H1 (cell line): Measurements from ENCODE around the gene GNG13. TPM values are rescaled to one million over a fixed set of nuclear protein-coding genes. Genes with fewer than 3 reads are reported as not detected.

Experiments used
- CTCF ChIA-PET: fragments of 300-600 bp; sonication (Branson Sonifier 250); formaldehyde crosslinking; loops from one replicate; lab custom pipeline; 2021; ENCODE audit not compliant: partially characterized antibody; lab: Charles Lee
- POLR2A ChIA-PET: fragments of 300-600 bp; sonication (Branson Sonifier 250); formaldehyde crosslinking; loops from one replicate; lab custom pipeline; 2021; ENCODE audit warnings: inconsistent platforms; ENCODE audit not compliant: partially characterized antibody; lab: Charles Lee
- DNase-seq, 2 experiments: peaks; one replicate each; pipeline versions ENCODE4 v3.0.0 to v3.0.0-alpha.2; 2010 to 2022; ENCODE audit warnings: low spot score in 2 of 2, low read depth in 1 of 2, mixed read lengths in 1 of 2
- FAIRE-seq: peaks from 2 replicates; lab custom pipeline; 2011; peaks lifted over from hg19 to GRCh38; lab: Jason Lieb, UNC
- H2AFZ ChIP-seq: 2 replicates; pipeline ENCODE4 v1.8.1; 2012; ENCODE audit warnings: low read length, inconsistent platforms
- H2AK5ac ChIP-seq: 2 replicates; pipeline ENCODE4 v1.6.1; 2013; ENCODE audit warnings: low read depth, low read length
- H2BK120ac ChIP-seq: replicated peaks from 2 replicates; pipeline ENCODE3; 2013; ENCODE audit warnings: low read depth, low read length, inconsistent platforms
- H2BK12ac ChIP-seq: 2 replicates; pipeline ENCODE4 v1.6.1; 2013; ENCODE audit warnings: low read depth, low read length
- H2BK15ac ChIP-seq: 2 replicates; pipeline ENCODE4 v1.6.1; 2013; ENCODE audit warnings: low read length
- H2BK20ac ChIP-seq: 2 replicates; pipeline ENCODE4 v1.6.1; 2013; ENCODE audit warnings: low read length
- H2BK5ac ChIP-seq: 2 replicates; pipeline ENCODE4 v1.6.1; 2013; ENCODE audit warnings: low read depth, low read length
- H3K14ac ChIP-seq: 2 replicates; pipeline ENCODE4 v1.6.1; 2013; ENCODE audit warnings: inconsistent platforms; ENCODE audit not compliant: insufficient read length
- H3K18ac ChIP-seq: 2 replicates; pipeline ENCODE4 v1.6.1; 2013; ENCODE audit warnings: low read length; ENCODE audit errors: extremely low read depth
- H3K23ac ChIP-seq: 2 replicates; pipeline ENCODE4 v1.6.1; 2013; ENCODE audit warnings: inconsistent platforms; ENCODE audit not compliant: insufficient read length
- H3K23me2 ChIP-seq: 2 replicates; pipeline ENCODE4 v1.6.1; 2013; ENCODE audit warnings: low read depth, low read length
- H3K27ac ChIP-seq: 2 replicates; pipeline ENCODE4 v1.6.1; 2011; ENCODE audit warnings: low read depth, low read length, inconsistent platforms
- H3K27me3 ChIP-seq, 4 experiments: replicated peaks in 1 of 4; 1 replicate in 1 of 4; 2 replicates in 3 of 4; pipeline versions ENCODE4 v1.6.1 to v1.8.1; 2011 to 2013; ENCODE audit warnings: low read length in 3 of 4, mild to moderate bottlenecking in 3 of 4, inconsistent platforms in 2 of 4, mixed read lengths in 2 of 4, moderate library complexity in 1 of 4; ENCODE audit not compliant: control insufficient read depth in 3 of 4, insufficient read depth in 3 of 4; ENCODE audit errors: extremely low read depth in 1 of 4
- H3K36me3 ChIP-seq, 4 experiments: 2 replicates each; pipeline versions ENCODE4 v1.6.1 to v1.8.1; 2011 to 2013; ENCODE audit warnings: mild to moderate bottlenecking in 4 of 4, low read length in 3 of 4, moderate library complexity in 2 of 4, control low read depth in 1 of 4, inconsistent platforms in 1 of 4; ENCODE audit not compliant: insufficient read depth in 4 of 4, control insufficient read depth in 2 of 4
- H3K4ac ChIP-seq: replicated peaks from 2 replicates; pipeline ENCODE3; 2013; ENCODE audit warnings: low read length, low read depth, mixed read lengths, inconsistent platforms; ENCODE audit not compliant: insufficient read length
- H3K4me1 ChIP-seq, 4 experiments: replicated peaks in 1 of 4; 1 replicate in 1 of 4; 2 replicates in 3 of 4; pipeline versions ENCODE4 v1.6.1 to v1.8.1; 2011 to 2013; ENCODE audit warnings: low read length in 3 of 4, inconsistent platforms in 2 of 4, mixed read lengths in 1 of 4; ENCODE audit not compliant: insufficient read depth in 4 of 4, control insufficient read depth in 3 of 4
- H3K4me2 ChIP-seq, 2 experiments: 2 replicates each; pipeline versions ENCODE4 v1.6.1 to v1.8.1; 2011 to 2013; ENCODE audit warnings: low read depth in 2 of 2, low read length in 2 of 2, control low read depth in 1 of 2, inconsistent platforms in 1 of 2, mild to moderate bottlenecking in 1 of 2; ENCODE audit not compliant: insufficient read depth in 1 of 2
- H3K4me3 ChIP-seq, 4 experiments: fragments of 200-600, 300-600 bp in 1 of 4; sonication (generic), shearing (Covaris generic), sonication (Bioruptor Twin) in 1 of 4; 2 replicates each; pipeline versions ENCODE4 v1.5.1 to v1.8.1; 2011 to 2016; ENCODE audit warnings: low read length in 4 of 4, low read depth in 3 of 4, control low read depth in 2 of 4, inconsistent platforms in 2 of 4, mild to moderate bottlenecking in 2 of 4, mixed read lengths in 1 of 4, moderate library complexity in 1 of 4; ENCODE audit not compliant: insufficient read depth in 2 of 4; ENCODE audit errors: extremely low read depth in 1 of 4
- H3K56ac ChIP-seq: replicated peaks from 2 replicates; pipeline ENCODE3; 2013; ENCODE audit warnings: low read depth, mild to moderate bottlenecking, mixed read lengths, low read length, inconsistent platforms; ENCODE audit not compliant: insufficient read length
- H3K79me1 ChIP-seq: 2 replicates; pipeline ENCODE4 v1.6.1; 2013; ENCODE audit warnings: low read depth, low read length, control low read depth
- H3K79me2 ChIP-seq, 2 experiments: 2 replicates each; pipeline versions ENCODE4 v1.6.1 to v1.8.1; 2012 to 2013; ENCODE audit warnings: low read length in 2 of 2, mild to moderate bottlenecking in 2 of 2, inconsistent platforms in 1 of 2; ENCODE audit not compliant: insufficient read depth in 2 of 2, control insufficient read depth in 1 of 2
- H3K9ac ChIP-seq, 4 experiments: replicated peaks in 1 of 4; 1 replicate in 1 of 4; 2 replicates in 3 of 4; pipeline versions ENCODE4 v1.6.1 to v1.8.1; 2011 to 2013; ENCODE audit warnings: low read depth in 3 of 4, low read length in 3 of 4, control low read depth in 2 of 4, mild to moderate bottlenecking in 2 of 4, moderate library complexity in 2 of 4, inconsistent platforms in 1 of 4; ENCODE audit errors: extremely low read depth in 1 of 4
- H3K9me3 ChIP-seq, 2 experiments: 2 replicates each; pipeline versions ENCODE4 v1.6.1 to v1.8.1; 2012 to 2013; ENCODE audit warnings: mild to moderate bottlenecking in 2 of 2, moderate library complexity in 2 of 2, control low read depth in 1 of 2, inconsistent platforms in 1 of 2, low read depth in 1 of 2, low read length in 1 of 2, mixed read lengths in 1 of 2; ENCODE audit not compliant: insufficient read depth in 2 of 2
- H4K20me1 ChIP-seq, 2 experiments: replicated peaks in 1 of 2; 2 replicates each; pipeline versions ENCODE3 to v1.8.1; 2011 to 2013; ENCODE audit warnings: inconsistent platforms in 2 of 2, low read length in 2 of 2, mild to moderate bottlenecking in 1 of 2; ENCODE audit not compliant: insufficient read depth in 2 of 2, control insufficient read depth in 1 of 2
- H4K5ac ChIP-seq: 2 replicates; pipeline ENCODE4 v1.6.1; 2013; ENCODE audit warnings: low read length, low read depth, mixed read lengths, inconsistent platforms; ENCODE audit not compliant: insufficient read length
- H4K8ac ChIP-seq: 2 replicates; pipeline ENCODE4 v1.8.0; 2013; ENCODE audit warnings: mild to moderate bottlenecking, moderate library complexity, low read length, inconsistent platforms; ENCODE audit not compliant: insufficient read depth; ENCODE audit errors: extremely low read depth
- H4K91ac ChIP-seq: replicated peaks from 2 replicates; pipeline ENCODE3; 2013; ENCODE audit warnings: low read length, mixed read lengths, inconsistent platforms; ENCODE audit not compliant: insufficient read length
- KDM4A ChIP-seq: IDR thresholded peaks from one replicate; pipeline ENCODE4 v1.7.1; 2012; ENCODE audit warnings: low read depth, mild to moderate bottlenecking, moderate library complexity, low read length, inconsistent platforms; ENCODE audit not compliant: severe bottlenecking
- POLR2A ChIP-seq, 2 experiments: IDR thresholded peaks; 1 replicate in 1 of 2; 2 replicates in 1 of 2; pipeline ENCODE4 v1.6.1; 2011; ENCODE audit warnings: low read depth in 2 of 2, low read length in 2 of 2, mild to moderate bottlenecking in 2 of 2; ENCODE audit errors: control extremely low read depth in 1 of 2
- SUZ12 ChIP-seq: fragments of 200-600 bp; sonication (generic); IDR thresholded peaks from 2 replicates; pipeline ENCODE4 v1.6.1; 2012; ENCODE audit warnings: mild to moderate bottlenecking, inconsistent platforms, low read length, moderate library complexity, mixed read lengths
- WGBS, 2 experiments: shearing (Covaris generic) in 1 of 2; methylation state at CpG; one replicate each; pipeline versions ENCODE4 v1.1.6 to v1.1.7; 2013 to 2015; ENCODE audit warnings: low lambda C conversion rate in 2 of 2, mixed read lengths in 2 of 2, inconsistent platforms in 1 of 2, low coverage in 1 of 2, missing lambda C conversion rate in 1 of 2; ENCODE audit not compliant: insufficient replicate concordance in 2 of 2, insufficient coverage in 1 of 2, insufficient read length in 1 of 2; ENCODE audit errors: extremely low coverage in 1 of 2, missing lambda C conversion rate in 1 of 2; 5-methylcytosine and 5-hydroxymethylcytosine counted together
- polyA plus RNA-seq, 7 experiments: library from polyadenylated mRNA; depleted of rRNA in 3 of 7; stranded (reverse) in 5 of 7; unstranded in 2 of 7; fragments of >200 nt in 5 of 7; fragments of 200-250 nt in 2 of 7; gene quantifications; 1 replicate in 5 of 7; 2 replicates in 1 of 7; 4 replicates in 1 of 7; pipeline versions ENCODE4 v1.2.1 to v1.2.3, GENCODE V29; 2011 to 2013; ENCODE audit warnings: missing spikeins in 2 of 7, mixed read lengths in 2 of 7
- total RNA-seq: library from RNA; stranded (reverse); fragmentation: NEBNext Ultra II Directional; extraction: Animal tissue kit (Norgen Biotek cat#: 25700); gene quantifications from 2 replicates; pipeline ENCODE4 v1.2.1, GENCODE V29; 2021
- TF ChIP-seq, protein P1 (sequence below): IDR thresholded peaks from 2 replicates; pipeline ENCODE4 v1.6.1; 2012; ENCODE audit warnings: inconsistent platforms

GNG13 gene
- total and polyA plus RNA-seq, 2 of the 8 experiments (the other 6 are each of a cell fraction or from before 2014, with no cell fraction given): not detected

DNA sequence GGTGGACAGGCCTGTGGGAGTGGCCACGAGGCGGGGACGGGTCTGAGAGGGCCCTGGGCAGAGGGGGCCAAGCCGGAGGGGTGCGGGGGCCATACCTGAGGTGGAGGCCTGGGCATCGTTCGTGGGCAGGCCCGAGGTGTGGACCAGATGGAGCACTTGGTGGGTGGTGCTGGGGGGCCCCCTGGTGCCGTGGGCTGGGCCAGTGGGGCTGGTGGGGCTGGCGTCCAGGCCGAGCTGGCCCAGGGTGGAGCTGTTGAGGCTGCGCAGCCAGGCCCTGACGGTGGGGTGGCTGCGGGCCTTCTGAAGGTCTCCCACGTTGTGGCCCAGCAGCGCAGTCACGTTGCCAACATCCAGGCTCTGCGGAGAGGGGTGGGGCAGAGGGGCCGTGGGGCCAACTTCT, 30.6 kb downstream of the GNG13 start:
- Histone ChIP-seq H3K14ac (no peak overlapping the region), H3K4me3 (no peak overlapping the region), H3K9me3 (no peaks in the 10 kb centered on the region), H4K91ac (no peak overlapping the region), H3K23me2 (no peaks in the 10 kb centered on the region; the same call in 1 of the 2 replicates), H3K27ac (no peak overlapping the region), H3K18ac (no peak overlapping the region), H2BK20ac (no peak overlapping the region), H2BK5ac (no peak overlapping the region; the same call in 1 of the 2 replicates), H2BK120ac (no peak overlapping the region), H3K4me1 (peaks cover 0 to 8% (median 6%) of the 10 kb centered on the region in 4 experiments; a peak in 5 of 7 replicates), H3K27me3 (no peaks in the 10 kb centered on the region), H3K23ac (no peak overlapping the region), H4K5ac (no peak overlapping the region), H2BK12ac (no peak overlapping the region), H4K20me1 (no peaks in the 10 kb centered on the region), H2BK15ac (no peak overlapping the region), H3K56ac (no peak overlapping the region), H3K4me2 (no peak overlapping the region), H3K79me1 (no peaks in the 10 kb centered on the region), H3K4ac (no peak overlapping the region), H2AFZ (no peak overlapping the region), H2AK5ac (no peak overlapping the region), H3K36me3 (no peaks in the 10 kb centered on the region), H3K79me2 (no peaks in the 10 kb centered on the region), H4K8ac (no peak overlapping the region), H3K9ac (no peak overlapping the region)
- ChIA-PET CTCF (interaction anchor here (0.6 to 1.7 kb wide), 7 partner anchors 10 to 62 kb away, joined by 3 to 5 read pairs (median 4); partner anchors contain the start of gene CIAO3), POLR2A (interaction anchor here (1.0 to 2.3 kb wide), 4 partner anchors 11 to 49 kb away, joined by 3 to 7 read pairs (median 4); partner anchors contain the start of gene ANTKMT)
- no peak for DNase-seq
- WGBS, 2 experiments: 93% methylated on average over 18 of the region's 19 CpGs; no CpG with 5 or more reads in 1 of the 2 experiments
- TF ChIP-seq POLR2A (IDR thresholded peaks at IDR 0.05; ENCODE audit: control extremely low read depth in 1 of 2, low read depth in 2 of 2, low read length in 2 of 2) (no peak), SUZ12 (no peak), KDM4A (no peak)
- TF ChIP-seq, protein P1, sequence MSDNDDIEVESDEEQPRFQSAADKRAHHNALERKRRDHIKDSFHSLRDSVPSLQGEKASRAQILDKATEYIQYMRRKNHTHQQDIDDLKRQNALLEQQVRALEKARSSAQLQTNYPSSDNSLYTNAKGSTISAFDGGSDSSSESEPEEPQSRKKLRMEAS: no peak
- FAIRE-seq: no peak
